ENCODE measurements around the gene DOP1B.
"Not testable (repeated sequence)": the region's sequence is repeated elsewhere in the genome, so short reads cannot be mapped to it uniquely, and the experiment has no call there.

The DOP1B gene

GRCh38 chr21:36141513-36141925, 15.1 kb upstream of the DOP1B start:
- DNase-seq: peak; percentile 97

- not testable (repeated sequence) for DNase-seq
Measured at GRCh38 chr21:36144233-36144632, 12.4 kb upstream of the DOP1B start.

- DNase-seq: no peak
Measured at GRCh38 chr21:36145259-36145658, 11.4 kb upstream of the DOP1B start.

GRCh38 chr21:36147911-36148310, 8.7 kb upstream of the DOP1B start:
- DNase-seq: no peak

GRCh38 chr21:36148886-36149285, 7.7 kb upstream of the DOP1B start:
- DNase-seq: no peak

- no peak for DNase-seq
Measured at GRCh38 chr21:36149788-36150711, 6.6 kb upstream of the DOP1B start.

GRCh38 chr21:36155603-36156338, 853 bp upstream of the DOP1B start:
- DNase-seq: peak; percentile 16

GRCh38 chr21:36156339-36156814, 247 bp upstream of the DOP1B start:
- peak; percentile 99 for DNase-seq

GRCh38 chr21:36159356-36159921, 2.8 kb downstream of the DOP1B start:
- no peak for DNase-seq

GRCh38 chr21:36160850-36161178, 4.2 kb downstream of the DOP1B start:
- no peak for DNase-seq

- DNase-seq: no peak
Measured at GRCh38 chr21:36162631-36163030, 6.0 kb downstream of the DOP1B start.

- DNase-seq: no peak
Measured at GRCh38 chr21:36163750-36164741, 7.4 kb downstream of the DOP1B start.

GRCh38 chr21:36165356-36165755, 8.7 kb downstream of the DOP1B start:
- no peak for DNase-seq

GRCh38 chr21:36166705-36167104, 10.1 kb downstream of the DOP1B start:
- DNase-seq: no peak

- DNase-seq: no peak
Measured at GRCh38 chr21:36167541-36167940, 10.9 kb downstream of the DOP1B start.

GRCh38 chr21:36169470-36170128, 13.0 kb downstream of the DOP1B start:
- no peak for DNase-seq

GRCh38 chr21:36170823-36171222, 14.2 kb downstream of the DOP1B start:
- no peak for DNase-seq

GRCh38 chr21:36171336-36171735, 14.7 kb downstream of the DOP1B start:
- DNase-seq: no peak

GRCh38 chr21:36171741-36172331, 15.2 kb downstream of the DOP1B start:
- no peak for DNase-seq

GRCh38 chr21:36174780-36175179, 18.2 kb downstream of the DOP1B start:
- no peak for DNase-seq

All from NCI-H1105 (cell line).